ENCODE data around the gene INTS3. TPM values are rescaled to one million over a fixed set of nuclear protein-coding genes. Genes with fewer than 3 reads are reported as not detected.
"Not testable (repeated sequence)": the region's sequence is repeated elsewhere in the genome, so short reads cannot be mapped to it uniquely, and the experiment has no call there.

INTS3 gene
- total RNA-seq, 1 donor from 2014 or later, result 72.9 TPM

GRCh38 chr1:153754266-153754665 is 26.4 kb downstream of the INTS3 start:
- DNase-seq (ENCODE audit: low spot score), result no peak

DNA sequence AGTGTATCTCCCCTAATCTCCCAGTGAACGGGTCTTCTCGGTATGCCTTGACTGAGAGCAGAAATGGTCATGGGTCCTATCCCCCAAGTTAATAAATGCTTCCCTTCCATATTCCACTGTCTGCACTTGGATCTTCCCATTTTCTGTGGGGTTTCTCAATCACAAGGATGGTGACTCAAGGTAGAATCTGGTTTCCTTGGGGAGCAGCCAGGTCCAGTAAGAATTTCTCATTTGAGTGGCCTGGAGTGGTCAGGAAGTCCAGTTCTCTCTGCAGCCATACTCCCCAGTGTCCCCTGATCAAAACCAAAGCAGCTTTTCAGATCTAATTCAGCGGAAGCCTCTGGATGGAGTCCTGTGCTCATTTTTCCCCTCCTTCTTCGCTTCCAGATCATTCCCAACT is 32.6 kb downstream of the INTS3 start:
- DNase-seq (ENCODE audit: low spot score), result no peak

- no peak for DNase-seq (ENCODE audit: low spot score)
Observed at GRCh38 chr1:153763365-153764225, 35.7 kb downstream of the INTS3 start.

DNA sequence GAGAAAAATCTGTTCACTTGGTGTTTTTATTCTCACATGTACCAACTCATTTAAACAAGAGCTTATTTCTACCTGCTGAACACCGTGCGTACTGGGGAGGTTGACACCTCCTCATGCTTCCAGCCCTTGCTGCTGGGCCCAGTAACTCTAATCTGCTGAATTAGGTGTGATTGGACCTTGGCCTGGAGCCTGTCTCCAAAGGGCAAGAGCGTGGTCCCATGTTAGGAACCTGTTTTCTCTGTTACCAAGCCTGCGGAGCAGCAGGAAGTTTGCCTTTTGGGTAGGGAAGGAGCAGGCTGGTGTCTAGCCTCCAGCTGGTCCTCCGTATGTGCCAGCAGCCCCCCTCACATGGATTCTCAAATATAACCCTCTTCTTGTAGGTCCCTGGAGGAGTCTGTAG is 36.5 kb downstream of the INTS3 start:
- DNase-seq (ENCODE audit: low spot score), result no peak

GRCh38 chr1:153766663-153767062 is 38.8 kb downstream of the INTS3 start:
- DNase-seq (ENCODE audit: low spot score), result not testable (repeated sequence)

GRCh38 chr1:153767519-153767918 is 39.7 kb downstream of the INTS3 start:
- DNase-seq (ENCODE audit: low spot score), result no peak

DNA sequence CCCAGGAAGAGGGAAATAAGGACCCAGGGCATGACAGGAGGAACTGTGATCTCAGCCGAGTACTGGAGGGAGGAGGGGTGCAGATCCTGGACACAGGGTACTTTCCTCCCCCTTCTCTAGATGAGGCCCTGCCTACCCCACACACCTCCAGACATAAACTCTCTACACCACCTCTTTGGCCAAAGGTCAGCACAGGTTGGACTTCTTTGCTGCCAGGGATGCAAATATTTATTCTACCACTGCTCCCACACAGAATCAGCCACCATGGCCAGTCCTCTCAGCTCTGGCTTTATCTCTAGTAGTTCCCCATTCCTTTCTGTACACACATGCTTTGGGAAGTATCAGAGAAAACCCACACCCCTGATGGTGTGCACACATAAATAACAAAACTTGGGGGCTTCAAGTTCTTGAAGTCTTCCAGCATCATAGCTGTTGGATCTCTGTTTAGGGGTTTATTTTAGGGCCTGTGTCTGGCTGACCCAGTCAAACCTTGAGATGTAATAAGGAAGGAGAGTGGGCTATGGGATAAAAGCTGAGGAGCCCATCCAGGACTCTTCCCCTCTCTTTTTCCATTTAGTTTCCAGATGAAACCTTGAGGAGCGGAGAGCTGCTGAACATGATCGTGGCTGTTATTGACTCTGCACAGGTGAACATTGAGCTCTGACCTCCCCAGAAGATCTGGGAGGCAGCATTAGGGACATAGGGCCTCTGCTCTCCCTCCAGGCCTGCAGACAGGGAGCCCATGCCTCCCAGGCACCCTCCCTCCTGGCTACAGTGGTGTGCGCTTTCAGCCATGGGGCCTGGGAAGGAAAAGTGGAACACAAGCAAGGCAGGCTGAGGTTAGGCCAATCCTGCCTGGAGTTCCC is 40.7 kb downstream of the INTS3 start:
- DNase-seq (ENCODE audit: low spot score), result no peak

GRCh38 chr1:153769221-153769620 is 41.4 kb downstream of the INTS3 start:
- no peak for DNase-seq (ENCODE audit: low spot score)

DNA sequence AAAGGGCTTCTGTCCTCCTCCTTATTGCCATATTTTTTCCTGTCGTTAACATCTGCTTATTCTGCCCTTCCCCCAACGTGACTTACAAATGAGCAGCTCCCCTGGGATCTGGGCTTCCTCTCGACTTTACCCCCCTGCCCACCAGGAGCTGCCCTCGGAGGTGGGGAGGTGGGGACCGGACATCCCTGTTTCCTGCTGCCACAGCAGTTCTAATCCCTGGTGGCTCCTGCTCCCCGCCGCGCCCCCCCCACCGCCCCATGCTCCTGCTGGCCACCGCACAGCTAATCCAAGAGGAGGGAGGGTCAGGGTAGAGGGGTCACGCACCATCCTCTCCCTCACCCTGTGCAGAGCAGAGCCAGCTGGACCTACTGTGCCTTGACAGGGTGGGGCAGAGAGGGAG is 42.9 kb downstream of the INTS3 start:
- no peak for DNase-seq (ENCODE audit: low spot score)

GRCh38 chr1:153771261-153771660 is 43.4 kb downstream of the INTS3 start:
- DNase-seq (ENCODE audit: low spot score), result no peak

DNA sequence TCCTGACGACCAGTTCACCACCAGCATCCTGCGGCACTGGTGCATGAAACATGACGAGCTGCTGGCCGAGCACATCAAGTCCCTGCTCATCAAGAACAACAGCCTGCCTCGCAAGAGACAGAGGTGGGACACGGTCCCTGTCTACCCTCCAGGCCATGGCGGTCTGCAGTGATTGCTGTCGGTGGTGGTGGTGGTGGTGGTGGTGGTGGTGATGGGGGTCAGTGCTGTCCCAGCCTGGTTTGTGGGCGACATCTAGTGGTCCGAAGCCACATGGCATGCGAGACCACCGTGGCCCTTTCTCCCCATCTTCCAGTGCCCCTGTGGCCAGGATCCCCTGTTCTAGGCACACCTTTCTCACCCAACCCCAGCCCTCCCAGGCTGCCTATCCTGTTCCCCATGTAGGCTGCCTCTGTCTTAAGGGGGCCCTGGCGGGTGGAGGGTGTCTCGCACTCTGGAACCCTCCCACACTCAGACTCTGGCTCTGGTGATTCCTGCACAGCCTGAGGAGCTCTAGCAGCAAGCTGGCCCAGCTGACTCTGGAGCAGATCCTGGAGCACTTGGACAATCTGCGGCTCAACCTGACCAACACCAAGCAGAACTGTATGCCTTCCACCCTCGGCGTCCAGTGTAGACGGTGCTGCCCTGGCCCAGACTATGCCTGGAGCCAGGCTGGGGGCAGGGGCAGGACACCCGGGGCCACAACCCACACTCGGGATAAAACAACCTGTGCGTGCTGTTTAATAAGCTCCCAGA is 44.2 kb downstream of the INTS3 start:
- no peak for DNase-seq (ENCODE audit: low spot score)

GRCh38 chr1:153773096-153773921 is 45.5 kb downstream of the INTS3 start:
- DNase-seq (ENCODE audit: low spot score), result no peak

DNA sequence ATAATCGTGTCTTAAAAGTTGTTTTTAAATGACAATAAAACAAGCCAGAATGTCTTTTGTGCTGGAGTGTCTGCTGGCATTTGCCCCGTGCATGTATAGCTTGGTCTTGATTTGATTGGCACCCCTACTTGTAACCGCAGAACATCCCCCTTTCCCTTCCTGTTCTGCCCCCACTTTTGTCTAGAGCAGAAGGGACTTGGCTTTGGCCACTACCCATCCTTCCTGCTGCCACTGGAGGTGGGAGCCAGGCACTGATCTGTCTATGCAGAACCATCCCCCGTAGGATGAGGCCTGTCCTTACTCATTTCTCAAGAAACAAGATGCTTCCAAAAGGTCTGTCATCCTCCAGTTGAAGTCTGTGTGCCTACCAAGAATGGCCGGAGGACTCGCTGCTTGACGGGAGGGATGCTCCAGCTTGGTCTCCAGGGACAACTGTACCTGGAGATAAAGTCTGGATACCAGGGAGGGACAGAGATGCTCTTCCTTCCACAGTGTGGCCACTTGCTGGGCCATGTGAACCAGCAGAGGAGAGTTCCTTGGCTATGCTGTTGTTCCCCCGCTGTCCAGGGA is 46.3 kb downstream of the INTS3 start:
- no peak for DNase-seq (ENCODE audit: low spot score)

GRCh38 chr1:153774780-153775457 is 47.1 kb downstream of the INTS3 start, which contains the start of gene SLC27A3:
Gene SLC27A3 (plus strand): TSS chr1:153775407. CDS start chr1:153775498, 91 bp downstream.
- DNase-seq (ENCODE audit: low spot score), result peak; percentile 66

- DNase-seq (ENCODE audit: low spot score), result peak; percentile 39
Observed at GRCh38 chr1:153775458-153776327, 47.8 kb downstream of the INTS3 start.

- no peak for DNase-seq (ENCODE audit: low spot score)
Observed at GRCh38 chr1:153776352-153776751, 48.5 kb downstream of the INTS3 start.

DNA sequence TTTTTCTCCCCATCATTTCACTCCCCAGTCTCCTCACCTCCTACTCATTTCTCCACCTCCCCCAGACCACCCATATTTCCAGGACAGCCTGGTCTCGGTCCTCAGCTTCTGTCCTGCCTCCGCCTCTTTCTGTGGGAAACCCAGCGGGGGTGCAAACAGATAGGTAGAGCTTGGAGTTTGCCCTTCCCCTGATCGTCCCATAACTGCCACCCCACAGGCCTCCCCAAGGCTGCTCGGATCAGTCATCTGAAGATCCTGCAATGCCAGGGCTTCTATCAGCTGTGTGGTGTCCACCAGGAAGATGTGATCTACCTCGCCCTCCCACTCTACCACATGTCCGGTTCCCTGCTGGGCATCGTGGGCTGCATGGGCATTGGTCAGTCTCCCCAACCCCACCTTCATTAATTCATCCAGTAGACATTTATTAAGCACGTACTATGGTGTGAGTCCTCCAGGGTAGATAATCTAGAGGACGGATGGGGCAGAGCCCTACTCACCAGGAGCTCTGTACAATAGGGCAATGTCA is 49.1 kb downstream of the INTS3 start:
- no peak for DNase-seq (ENCODE audit: low spot score)

- DNase-seq (ENCODE audit: low spot score), result no peak
Observed at GRCh38 chr1:153777648-153778047, 49.8 kb downstream of the INTS3 start.

Data from mucosa of gallbladder (tissue), 1 donor.